ENCODE results near the gene TCF4. TPM values are rescaled to one million over a fixed set of nuclear protein-coding genes. Genes with fewer than 3 reads are reported as not detected.

TCF4 gene
- total RNA-seq (2014; rRNA removed; shearing (Covaris generic)) (89.2 and 91.2 TPM in 2 replicates), polyA plus RNA-seq (2016; fragmentation: Nextera tagmentation; extraction: Ambion mirVana) (68.0 and 77.7 TPM in 2 replicates)
- long read RNA-seq, full-length matches to known transcripts, result 11 of 27 reads
- long read RNA-seq, partial matches to known transcripts, result 10 of 27 reads
- long read RNA-seq, other reads (novel, unspliced or antisense), result 6 of 27 reads

DNA sequence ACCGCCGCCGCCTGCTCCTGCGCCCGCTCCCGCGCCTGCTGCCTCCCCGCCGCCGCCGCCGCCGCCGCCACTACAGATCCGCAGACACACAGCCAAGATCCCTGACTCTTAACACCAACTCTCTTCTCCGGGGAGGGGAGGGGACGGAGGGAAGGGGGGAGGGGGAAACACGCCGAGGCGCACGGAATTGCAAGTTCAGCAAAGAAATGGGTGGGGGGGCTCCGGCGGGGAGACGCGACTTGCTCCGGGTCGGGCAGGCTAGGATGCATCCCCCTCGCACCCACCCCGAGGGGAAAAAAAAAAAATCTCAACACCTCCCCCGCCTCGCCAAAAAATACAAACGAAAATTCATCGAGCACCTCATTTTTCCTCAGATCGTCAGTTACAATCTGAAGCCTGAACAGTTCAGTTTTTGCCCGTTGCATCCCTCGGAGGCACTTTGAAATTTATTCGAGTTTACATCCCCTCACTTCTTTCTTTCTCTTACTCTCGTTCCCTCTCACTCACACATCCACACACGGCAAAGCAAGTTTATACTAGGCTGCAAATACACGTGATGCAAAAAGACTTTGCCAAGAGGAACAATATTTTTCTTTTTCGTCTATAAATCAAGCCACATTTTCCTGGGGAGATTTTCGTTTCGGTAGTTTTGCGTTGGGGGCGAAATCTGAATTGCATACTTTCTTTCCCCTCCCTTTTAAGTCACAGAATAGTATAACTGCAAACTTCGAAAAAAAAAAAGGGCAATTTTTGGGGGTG, at the start of gene TCF4:
TCF4 (minus strand) TSS at position 82 of the 759 bp plus-strand sequence. CDS start 1,076 bp downstream, outside the sequence.
- ATAC-seq, result peak; percentile 43
- Histone ChIP-seq H3K79me2 (replicated peaks; ENCODE audit: insufficient read depth) (peaks cover 48% of the 10 kb centered on the region), H3K4me1 (ENCODE audit: insufficient read depth) (peaks cover 22% of the 10 kb centered on the region), H2AFZ (no peak within 1 kb of the TSS), H3K27me3 (ENCODE audit: insufficient read depth) (no peaks in the 10 kb centered on the region), H3F3A (replicated peaks; ENCODE audit: low read depth) (no peaks in the 10 kb centered on the region), H3K4me2 (peak within 1 kb of the TSS; percentile 81), H4K20me1 (replicated peaks; ENCODE audit: insufficient read depth) (no peaks in the 10 kb centered on the region), H3K36me3 (ENCODE audit: insufficient read depth) (no peaks in the 10 kb centered on the region), H3K4me3 (peak within 1 kb of the TSS; percentile 67), H3K9me2 (ENCODE audit: insufficient read depth) (no peaks in the 10 kb centered on the region), H3K27ac (ENCODE audit: low read depth) (peak within 1 kb of the TSS; percentile 91)
- peaks cover 28% of the 10 kb centered on the region for H3K4me1 Mint-ChIP-seq
- no peak for TF ChIP-seq JUNB (IDR thresholded peaks at IDR 0.05; ENCODE audit: unreplicated experiment)
- peak; percentile 35; the same call in 1 of the 2 replicates for TF ChIP-seq POLR2AphosphoS5 (IDR thresholded peaks at IDR 0.05; ENCODE audit: low read depth)
- H3K27ac Mint-ChIP-seq, result peak within 1 kb of the TSS; percentile 96
- H3K4me3 Mint-ChIP-seq, result peak within 1 kb of the TSS; percentile 91
- DNase-seq (ENCODE audit: low spot score), result peak; percentile 73
- peaks cover 28% of the 10 kb centered on the region for H3K36me3 Mint-ChIP-seq (ENCODE audit: low read depth)
- H3K27me3 Mint-ChIP-seq (ENCODE audit: insufficient read depth, low read depth, poor library complexity), result peaks cover 2% of the 10 kb centered on the region
- H3K9me3 Mint-ChIP-seq, result no peaks in the 10 kb centered on the region; the same call in 2 of the 3 replicates

DNA sequence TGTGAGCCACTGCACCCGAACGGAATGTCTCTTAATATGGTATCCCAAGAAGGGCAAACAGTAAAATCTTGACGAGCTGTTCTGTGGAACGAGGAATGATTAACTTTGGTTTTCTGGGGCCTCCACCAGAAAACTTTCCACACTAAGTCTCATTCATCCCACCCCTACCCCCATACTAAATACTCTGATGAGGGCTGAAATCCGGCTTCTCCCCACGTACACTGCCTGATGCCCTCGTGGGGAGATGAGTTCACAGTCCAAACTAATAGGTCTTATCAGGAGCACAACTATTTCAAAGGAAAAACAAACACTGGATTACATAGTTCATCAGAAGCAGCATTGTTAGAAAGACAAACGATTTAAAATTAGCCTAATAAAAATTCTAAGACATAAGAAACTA, 49.2 kb upstream of the TCF4 start:
- no peak for ATAC-seq
- Histone ChIP-seq H3K27ac (ENCODE audit: low read depth) (no peak overlapping the region), H3K27me3 (ENCODE audit: insufficient read depth) (no peaks in the 10 kb centered on the region), H3K36me3 (ENCODE audit: insufficient read depth) (no peaks in the 10 kb centered on the region), H2AFZ (0 out of 2 replicates have a peak overlapping the region, but pooled peaks have one; percentile 16), H3K4me2 (no peak overlapping the region), H3F3A (replicated peaks; ENCODE audit: low read depth) (no peaks in the 10 kb centered on the region), H3K4me1 (ENCODE audit: insufficient read depth) (no peaks in the 10 kb centered on the region), H3K9me2 (ENCODE audit: insufficient read depth) (no peaks in the 10 kb centered on the region), H3K4me3 (no peak overlapping the region), H3K79me2 (replicated peaks; ENCODE audit: insufficient read depth) (no peaks in the 10 kb centered on the region), H4K20me1 (replicated peaks; ENCODE audit: insufficient read depth) (no peaks in the 10 kb centered on the region)
- Mint-ChIP-seq H3K4me3 (no peak overlapping the region), H3K4me1 (no peaks in the 10 kb centered on the region), H3K27ac (no peak overlapping the region), H3K9me3 (peaks cover 6% of the 10 kb centered on the region; the same call in 1 of the 3 replicates), H3K27me3 (ENCODE audit: insufficient read depth, low read depth, poor library complexity) (no peaks in the 10 kb centered on the region), H3K36me3 (ENCODE audit: low read depth) (no peaks in the 10 kb centered on the region)
- DNase-seq (ENCODE audit: low spot score), result no peak
- TF ChIP-seq POLR2AphosphoS5 (IDR thresholded peaks at IDR 0.05; ENCODE audit: low read depth) (no peak), ZNF331 (CRISPR knock-in tag; IDR thresholded peaks at IDR 0.05; ENCODE audit: low read depth) (no peak), EZH2phosphoT487 (IDR thresholded peaks at IDR 0.05; ENCODE audit: unreplicated experiment) (no peak), NANOG (IDR thresholded peaks at IDR 0.05; ENCODE audit: borderline replicate concordance) (no peak), STAT1 (IDR thresholded peaks at IDR 0.05; ENCODE audit: unreplicated experiment) (no peak), ZNF114 (CRISPR knock-in tag; IDR thresholded peaks at IDR 0.05) (no peak), CREB1 (CRISPR knock-in tag; IDR thresholded peaks at IDR 0.05; ENCODE audit: low read depth) (no peak)
- TF ChIP-seq, protein P1, sequence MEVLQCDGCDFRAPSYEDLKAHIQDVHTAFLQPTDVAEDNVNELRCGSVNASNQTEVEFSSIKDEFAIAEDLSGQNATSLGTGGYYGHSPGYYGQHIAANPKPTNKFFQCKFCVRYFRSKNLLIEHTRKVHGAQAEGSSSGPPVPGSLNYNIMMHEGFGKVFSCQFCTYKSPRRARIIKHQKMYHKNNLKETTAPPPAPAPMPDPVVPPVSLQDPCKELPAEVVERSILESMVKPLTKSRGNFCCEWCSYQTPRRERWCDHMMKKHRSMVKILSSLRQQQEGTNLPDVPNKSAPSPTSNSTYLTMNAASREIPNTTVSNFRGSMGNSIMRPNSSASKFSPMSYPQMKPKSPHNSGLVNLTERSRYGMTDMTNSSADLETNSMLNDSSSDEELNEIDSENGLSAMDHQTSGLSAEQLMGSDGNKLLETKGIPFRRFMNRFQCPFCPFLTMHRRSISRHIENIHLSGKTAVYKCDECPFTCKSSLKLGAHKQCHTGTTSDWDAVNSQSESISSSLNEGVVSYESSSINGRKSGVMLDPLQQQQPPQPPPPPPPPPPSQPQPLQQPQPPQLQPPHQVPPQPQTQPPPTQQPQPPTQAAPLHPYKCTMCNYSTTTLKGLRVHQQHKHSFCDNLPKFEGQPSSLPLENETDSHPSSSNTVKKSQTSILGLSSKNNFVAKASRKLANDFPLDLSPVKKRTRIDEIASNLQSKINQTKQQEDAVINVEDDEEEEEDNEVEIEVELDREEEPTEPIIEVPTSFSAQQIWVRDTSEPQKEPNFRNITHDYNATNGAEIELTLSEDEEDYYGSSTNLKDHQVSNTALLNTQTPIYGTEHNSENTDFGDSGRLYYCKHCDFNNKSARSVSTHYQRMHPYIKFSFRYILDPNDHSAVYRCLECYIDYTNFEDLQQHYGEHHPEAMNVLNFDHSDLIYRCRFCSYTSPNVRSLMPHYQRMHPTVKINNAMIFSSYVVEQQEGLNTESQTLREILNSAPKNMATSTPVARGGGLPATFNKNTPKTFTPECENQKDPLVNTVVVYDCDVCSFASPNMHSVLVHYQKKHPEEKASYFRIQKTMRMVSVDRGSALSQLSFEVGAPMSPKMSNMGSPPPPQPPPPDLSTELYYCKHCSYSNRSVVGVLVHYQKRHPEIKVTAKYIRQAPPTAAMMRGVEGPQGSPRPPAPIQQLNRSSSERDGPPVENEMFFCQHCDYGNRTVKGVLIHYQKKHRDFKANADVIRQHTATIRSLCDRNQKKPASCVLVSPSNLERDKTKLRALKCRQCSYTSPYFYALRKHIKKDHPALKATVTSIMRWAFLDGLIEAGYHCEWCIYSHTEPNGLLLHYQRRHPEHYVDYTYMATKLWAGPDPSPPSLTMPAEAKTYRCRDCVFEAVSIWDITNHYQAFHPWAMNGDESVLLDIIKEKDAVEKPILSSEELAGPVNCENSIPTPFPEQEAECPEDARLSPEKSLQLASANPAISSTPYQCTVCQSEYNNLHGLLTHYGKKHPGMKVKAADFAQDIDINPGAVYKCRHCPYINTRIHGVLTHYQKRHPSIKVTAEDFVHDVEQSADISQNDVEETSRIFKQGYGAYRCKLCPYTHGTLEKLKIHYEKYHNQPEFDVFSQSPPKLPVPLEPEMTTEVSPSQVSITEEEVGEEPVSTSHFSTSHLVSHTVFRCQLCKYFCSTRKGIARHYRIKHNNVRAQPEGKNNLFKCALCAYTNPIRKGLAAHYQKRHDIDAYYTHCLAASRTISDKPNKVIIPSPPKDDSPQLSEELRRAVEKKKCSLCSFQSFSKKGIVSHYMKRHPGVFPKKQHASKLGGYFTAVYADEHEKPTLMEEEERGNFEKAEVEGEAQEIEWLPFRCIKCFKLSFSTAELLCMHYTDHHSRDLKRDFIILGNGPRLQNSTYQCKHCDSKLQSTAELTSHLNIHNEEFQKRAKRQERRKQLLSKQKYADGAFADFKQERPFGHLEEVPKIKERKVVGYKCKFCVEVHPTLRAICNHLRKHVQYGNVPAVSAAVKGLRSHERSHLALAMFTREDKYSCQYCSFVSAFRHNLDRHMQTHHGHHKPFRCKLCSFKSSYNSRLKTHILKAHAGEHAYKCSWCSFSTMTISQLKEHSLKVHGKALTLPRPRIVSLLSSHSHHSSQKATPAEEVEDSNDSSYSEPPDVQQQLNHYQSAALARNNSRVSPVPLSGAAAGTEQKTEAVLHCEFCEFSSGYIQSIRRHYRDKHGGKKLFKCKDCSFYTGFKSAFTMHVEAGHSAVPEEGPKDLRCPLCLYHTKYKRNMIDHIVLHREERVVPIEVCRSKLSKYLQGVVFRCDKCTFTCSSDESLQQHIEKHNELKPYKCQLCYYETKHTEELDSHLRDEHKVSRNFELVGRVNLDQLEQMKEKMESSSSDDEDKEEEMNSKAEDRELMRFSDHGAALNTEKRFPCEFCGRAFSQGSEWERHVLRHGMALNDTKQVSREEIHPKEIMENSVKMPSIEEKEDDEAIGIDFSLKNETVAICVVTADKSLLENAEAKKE (CRISPR knock-in tag; IDR thresholded peaks at IDR 0.05), result no peak
- TF ChIP-seq, protein P2, sequence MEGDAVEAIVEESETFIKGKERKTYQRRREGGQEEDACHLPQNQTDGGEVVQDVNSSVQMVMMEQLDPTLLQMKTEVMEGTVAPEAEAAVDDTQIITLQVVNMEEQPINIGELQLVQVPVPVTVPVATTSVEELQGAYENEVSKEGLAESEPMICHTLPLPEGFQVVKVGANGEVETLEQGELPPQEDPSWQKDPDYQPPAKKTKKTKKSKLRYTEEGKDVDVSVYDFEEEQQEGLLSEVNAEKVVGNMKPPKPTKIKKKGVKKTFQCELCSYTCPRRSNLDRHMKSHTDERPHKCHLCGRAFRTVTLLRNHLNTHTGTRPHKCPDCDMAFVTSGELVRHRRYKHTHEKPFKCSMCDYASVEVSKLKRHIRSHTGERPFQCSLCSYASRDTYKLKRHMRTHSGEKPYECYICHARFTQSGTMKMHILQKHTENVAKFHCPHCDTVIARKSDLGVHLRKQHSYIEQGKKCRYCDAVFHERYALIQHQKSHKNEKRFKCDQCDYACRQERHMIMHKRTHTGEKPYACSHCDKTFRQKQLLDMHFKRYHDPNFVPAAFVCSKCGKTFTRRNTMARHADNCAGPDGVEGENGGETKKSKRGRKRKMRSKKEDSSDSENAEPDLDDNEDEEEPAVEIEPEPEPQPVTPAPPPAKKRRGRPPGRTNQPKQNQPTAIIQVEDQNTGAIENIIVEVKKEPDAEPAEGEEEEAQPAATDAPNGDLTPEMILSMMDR (conservative IDR thresholded peaks at IDR 0.05; ENCODE audit: low read depth in 2 of 2), result no peak
- TF ChIP-seq, protein P3, sequence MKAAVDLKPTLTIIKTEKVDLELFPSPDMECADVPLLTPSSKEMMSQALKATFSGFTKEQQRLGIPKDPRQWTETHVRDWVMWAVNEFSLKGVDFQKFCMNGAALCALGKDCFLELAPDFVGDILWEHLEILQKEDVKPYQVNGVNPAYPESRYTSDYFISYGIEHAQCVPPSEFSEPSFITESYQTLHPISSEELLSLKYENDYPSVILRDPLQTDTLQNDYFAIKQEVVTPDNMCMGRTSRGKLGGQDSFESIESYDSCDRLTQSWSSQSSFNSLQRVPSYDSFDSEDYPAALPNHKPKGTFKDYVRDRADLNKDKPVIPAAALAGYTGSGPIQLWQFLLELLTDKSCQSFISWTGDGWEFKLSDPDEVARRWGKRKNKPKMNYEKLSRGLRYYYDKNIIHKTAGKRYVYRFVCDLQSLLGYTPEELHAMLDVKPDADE (IDR thresholded peaks at IDR 0.05), result no peak

Measured in GM23338 (cell line).